ENCODE results near the gene ITGA1. TPM values are rescaled to one million over a fixed set of nuclear protein-coding genes. Genes with fewer than 3 reads are reported as not detected.

ITGA1 gene
- total and polyA plus RNA-seq, 2 of the 13 experiments (the other 11 are each of a cell fraction or from before 2014, with no cell fraction given), result 23.1 to 28.6 TPM

GRCh38 chr5:52799983-52800393 is 12.3 kb downstream of the ITGA1 start (continued):
- TF ChIP-seq MLX (CRISPR knock-in tag; IDR thresholded peaks at IDR 0.05) (peak; percentile 28; the same call in 1 of the 2 replicates), KAT7 (CRISPR knock-in tag; IDR thresholded peaks at IDR 0.05; ENCODE audit: borderline replicate concordance) (no peak), SAP130 (CRISPR knock-in tag; IDR thresholded peaks at IDR 0.05; ENCODE audit: low read depth) (peak; percentile 70; the same call in 1 of the 2 replicates), ZNF891 (CRISPR knock-in tag; IDR thresholded peaks at IDR 0.05) (no peak), ZNF326 (CRISPR knock-in tag; IDR thresholded peaks at IDR 0.05; ENCODE audit: borderline replicate concordance) (no peak), PPARG (CRISPR knock-in tag; conservative IDR thresholded peaks at IDR 0.05) (0 out of 2 replicates have a peak, but pooled peaks have one; percentile 28), ARNTL (CRISPR knock-in tag; IDR thresholded peaks at IDR 0.05) (no peak), ZBTB21 (CRISPR knock-in tag; IDR thresholded peaks at IDR 0.05) (no peak), PATZ1 (CRISPR knock-in tag; IDR thresholded peaks at IDR 0.05) (no peak), BCL6 (CRISPR knock-in tag; IDR thresholded peaks at IDR 0.05) (0 out of 2 replicates have a peak, but pooled peaks have one; percentile 19), ISL2 (CRISPR knock-in tag; IDR thresholded peaks at IDR 0.05) (no peak), ZNF691 (CRISPR knock-in tag; IDR thresholded peaks at IDR 0.05; ENCODE audit: borderline replicate concordance, low read depth) (no peak), KDM2A (CRISPR knock-in tag; IDR thresholded peaks at IDR 0.05; ENCODE audit: borderline replicate concordance, low read depth) (peak; percentile 79), ZNF747 (CRISPR knock-in tag; IDR thresholded peaks at IDR 0.05; ENCODE audit: borderline replicate concordance) (no peak), ZNF280B (CRISPR knock-in tag; IDR thresholded peaks at IDR 0.05; ENCODE audit: borderline replicate concordance) (no peak; the same call in 1 of the 2 replicates), TCF7L2 (IDR thresholded peaks at IDR 0.05; ENCODE audit: low read depth, low read length) (no peak), HDAC1 (CRISPR knock-in tag; IDR thresholded peaks at IDR 0.05) (peak; percentile 12; the same call in 1 of the 2 replicates), ZMAT3 (CRISPR knock-in tag; conservative IDR thresholded peaks at IDR 0.05) (peak; percentile 16; the same call in 1 of the 2 replicates), MATR3 (CRISPR knock-in tag; IDR thresholded peaks at IDR 0.05) (no peak), RARA (CRISPR knock-in tag; IDR thresholded peaks at IDR 0.05) (no peak), ZNF674 (CRISPR knock-in tag; IDR thresholded peaks at IDR 0.05; ENCODE audit: low read depth) (0 out of 2 replicates have a peak, but pooled peaks have one; percentile 32), NFRKB (IDR thresholded peaks at IDR 0.05) (no peak), ZNF569 (CRISPR knock-in tag; IDR thresholded peaks at IDR 0.05; ENCODE audit: borderline replicate concordance) (no peak)
- TF ChIP-seq, protein P1, sequence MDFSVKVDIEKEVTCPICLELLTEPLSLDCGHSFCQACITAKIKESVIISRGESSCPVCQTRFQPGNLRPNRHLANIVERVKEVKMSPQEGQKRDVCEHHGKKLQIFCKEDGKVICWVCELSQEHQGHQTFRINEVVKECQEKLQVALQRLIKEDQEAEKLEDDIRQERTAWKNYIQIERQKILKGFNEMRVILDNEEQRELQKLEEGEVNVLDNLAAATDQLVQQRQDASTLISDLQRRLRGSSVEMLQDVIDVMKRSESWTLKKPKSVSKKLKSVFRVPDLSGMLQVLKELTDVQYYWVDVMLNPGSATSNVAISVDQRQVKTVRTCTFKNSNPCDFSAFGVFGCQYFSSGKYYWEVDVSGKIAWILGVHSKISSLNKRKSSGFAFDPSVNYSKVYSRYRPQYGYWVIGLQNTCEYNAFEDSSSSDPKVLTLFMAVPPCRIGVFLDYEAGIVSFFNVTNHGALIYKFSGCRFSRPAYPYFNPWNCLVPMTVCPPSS (IDR thresholded peaks at IDR 0.05), result no peak
- TF ChIP-seq, protein P2, sequence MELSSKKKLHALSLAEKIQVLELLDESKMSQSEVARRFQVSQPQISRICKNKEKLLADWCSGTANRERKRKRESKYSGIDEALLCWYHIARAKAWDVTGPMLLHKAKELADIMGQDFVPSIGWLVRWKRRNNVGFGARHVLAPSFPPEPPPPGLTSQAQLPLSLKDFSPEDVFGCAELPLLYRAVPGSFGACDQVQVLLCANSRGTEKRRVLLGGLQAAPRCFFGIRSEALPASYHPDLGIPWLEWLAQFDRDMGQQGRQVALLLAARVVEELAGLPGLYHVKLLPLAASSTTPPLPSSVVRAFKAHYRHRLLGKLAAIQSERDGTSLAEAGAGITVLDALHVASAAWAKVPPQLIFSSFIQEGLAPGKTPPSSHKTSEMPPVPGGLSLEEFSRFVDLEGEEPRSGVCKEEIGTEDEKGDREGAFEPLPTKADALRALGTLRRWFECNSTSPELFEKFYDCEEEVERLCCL (CRISPR knock-in tag; IDR thresholded peaks at IDR 0.05; ENCODE audit: borderline replicate concordance), result no peak

Measured in HepG2 (cell line).